H1 (cell line): ENCODE results near the gene LRRTM4. TPM values are rescaled to one million over a fixed set of nuclear protein-coding genes. Genes with fewer than 3 reads are reported as not detected.

Experiments used
- CTCF ChIA-PET: fragments of 300-600 bp; sonication (Branson Sonifier 250); formaldehyde crosslinking; loops from one replicate; lab custom pipeline; 2021; ENCODE audit not compliant: partially characterized antibody; lab: Charles Lee
- POLR2A ChIA-PET: fragments of 300-600 bp; sonication (Branson Sonifier 250); formaldehyde crosslinking; loops from one replicate; lab custom pipeline; 2021; ENCODE audit warnings: inconsistent platforms; ENCODE audit not compliant: partially characterized antibody; lab: Charles Lee
- DNase-seq, 2 experiments: peaks; one replicate each; pipeline versions ENCODE4 v3.0.0 to v3.0.0-alpha.2; 2010 to 2022; ENCODE audit warnings: low spot score in 2 of 2, low read depth in 1 of 2, mixed read lengths in 1 of 2
- FAIRE-seq: peaks from 2 replicates; lab custom pipeline; 2011; peaks lifted over from hg19 to GRCh38; lab: Jason Lieb, UNC
- H2AFZ ChIP-seq: 2 replicates; pipeline ENCODE4 v1.8.1; 2012; ENCODE audit warnings: low read length, inconsistent platforms
- H2AK5ac ChIP-seq: 2 replicates; pipeline ENCODE4 v1.6.1; 2013; ENCODE audit warnings: low read depth, low read length
- H2BK120ac ChIP-seq: replicated peaks from 2 replicates; pipeline ENCODE3; 2013; ENCODE audit warnings: low read depth, low read length, inconsistent platforms
- H2BK12ac ChIP-seq: 2 replicates; pipeline ENCODE4 v1.6.1; 2013; ENCODE audit warnings: low read depth, low read length
- H2BK15ac ChIP-seq: 2 replicates; pipeline ENCODE4 v1.6.1; 2013; ENCODE audit warnings: low read length
- H2BK20ac ChIP-seq: 2 replicates; pipeline ENCODE4 v1.6.1; 2013; ENCODE audit warnings: low read length
- H2BK5ac ChIP-seq: 2 replicates; pipeline ENCODE4 v1.6.1; 2013; ENCODE audit warnings: low read depth, low read length
- H3K14ac ChIP-seq: 2 replicates; pipeline ENCODE4 v1.6.1; 2013; ENCODE audit warnings: inconsistent platforms; ENCODE audit not compliant: insufficient read length
- H3K18ac ChIP-seq: 2 replicates; pipeline ENCODE4 v1.6.1; 2013; ENCODE audit warnings: low read length; ENCODE audit errors: extremely low read depth
- H3K23ac ChIP-seq: 2 replicates; pipeline ENCODE4 v1.6.1; 2013; ENCODE audit warnings: inconsistent platforms; ENCODE audit not compliant: insufficient read length
- H3K23me2 ChIP-seq: 2 replicates; pipeline ENCODE4 v1.6.1; 2013; ENCODE audit warnings: low read depth, low read length
- H3K27ac ChIP-seq: 2 replicates; pipeline ENCODE4 v1.6.1; 2011; ENCODE audit warnings: low read depth, low read length, inconsistent platforms
- H3K27me3 ChIP-seq, 4 experiments: replicated peaks in 1 of 4; 1 replicate in 1 of 4; 2 replicates in 3 of 4; pipeline versions ENCODE4 v1.6.1 to v1.8.1; 2011 to 2013; ENCODE audit warnings: low read length in 3 of 4, mild to moderate bottlenecking in 3 of 4, inconsistent platforms in 2 of 4, mixed read lengths in 2 of 4, moderate library complexity in 1 of 4; ENCODE audit not compliant: control insufficient read depth in 3 of 4, insufficient read depth in 3 of 4; ENCODE audit errors: extremely low read depth in 1 of 4
- H3K36me3 ChIP-seq, 4 experiments: 2 replicates each; pipeline versions ENCODE4 v1.6.1 to v1.8.1; 2011 to 2013; ENCODE audit warnings: mild to moderate bottlenecking in 4 of 4, low read length in 3 of 4, moderate library complexity in 2 of 4, control low read depth in 1 of 4, inconsistent platforms in 1 of 4; ENCODE audit not compliant: insufficient read depth in 4 of 4, control insufficient read depth in 2 of 4
- H3K4ac ChIP-seq: replicated peaks from 2 replicates; pipeline ENCODE3; 2013; ENCODE audit warnings: low read length, low read depth, mixed read lengths, inconsistent platforms; ENCODE audit not compliant: insufficient read length
- H3K4me1 ChIP-seq, 4 experiments: replicated peaks in 1 of 4; 1 replicate in 1 of 4; 2 replicates in 3 of 4; pipeline versions ENCODE4 v1.6.1 to v1.8.1; 2011 to 2013; ENCODE audit warnings: low read length in 3 of 4, inconsistent platforms in 2 of 4, mixed read lengths in 1 of 4; ENCODE audit not compliant: insufficient read depth in 4 of 4, control insufficient read depth in 3 of 4
- H3K4me2 ChIP-seq, 2 experiments: 2 replicates each; pipeline versions ENCODE4 v1.6.1 to v1.8.1; 2011 to 2013; ENCODE audit warnings: low read depth in 2 of 2, low read length in 2 of 2, control low read depth in 1 of 2, inconsistent platforms in 1 of 2, mild to moderate bottlenecking in 1 of 2; ENCODE audit not compliant: insufficient read depth in 1 of 2
- H3K4me3 ChIP-seq, 4 experiments: fragments of 200-600, 300-600 bp in 1 of 4; sonication (generic), shearing (Covaris generic), sonication (Bioruptor Twin) in 1 of 4; 2 replicates each; pipeline versions ENCODE4 v1.5.1 to v1.8.1; 2011 to 2016; ENCODE audit warnings: low read length in 4 of 4, low read depth in 3 of 4, control low read depth in 2 of 4, inconsistent platforms in 2 of 4, mild to moderate bottlenecking in 2 of 4, mixed read lengths in 1 of 4, moderate library complexity in 1 of 4; ENCODE audit not compliant: insufficient read depth in 2 of 4; ENCODE audit errors: extremely low read depth in 1 of 4
- H3K56ac ChIP-seq: replicated peaks from 2 replicates; pipeline ENCODE3; 2013; ENCODE audit warnings: low read depth, mild to moderate bottlenecking, mixed read lengths, low read length, inconsistent platforms; ENCODE audit not compliant: insufficient read length
- H3K79me1 ChIP-seq: 2 replicates; pipeline ENCODE4 v1.6.1; 2013; ENCODE audit warnings: low read depth, low read length, control low read depth
- H3K79me2 ChIP-seq, 2 experiments: 2 replicates each; pipeline versions ENCODE4 v1.6.1 to v1.8.1; 2012 to 2013; ENCODE audit warnings: low read length in 2 of 2, mild to moderate bottlenecking in 2 of 2, inconsistent platforms in 1 of 2; ENCODE audit not compliant: insufficient read depth in 2 of 2, control insufficient read depth in 1 of 2
- H3K9ac ChIP-seq, 4 experiments: replicated peaks in 1 of 4; 1 replicate in 1 of 4; 2 replicates in 3 of 4; pipeline versions ENCODE4 v1.6.1 to v1.8.1; 2011 to 2013; ENCODE audit warnings: low read depth in 3 of 4, low read length in 3 of 4, control low read depth in 2 of 4, mild to moderate bottlenecking in 2 of 4, moderate library complexity in 2 of 4, inconsistent platforms in 1 of 4; ENCODE audit errors: extremely low read depth in 1 of 4
- H3K9me3 ChIP-seq, 2 experiments: 2 replicates each; pipeline versions ENCODE4 v1.6.1 to v1.8.1; 2012 to 2013; ENCODE audit warnings: mild to moderate bottlenecking in 2 of 2, moderate library complexity in 2 of 2, control low read depth in 1 of 2, inconsistent platforms in 1 of 2, low read depth in 1 of 2, low read length in 1 of 2, mixed read lengths in 1 of 2; ENCODE audit not compliant: insufficient read depth in 2 of 2
- H4K20me1 ChIP-seq, 2 experiments: replicated peaks in 1 of 2; 2 replicates each; pipeline versions ENCODE3 to v1.8.1; 2011 to 2013; ENCODE audit warnings: inconsistent platforms in 2 of 2, low read length in 2 of 2, mild to moderate bottlenecking in 1 of 2; ENCODE audit not compliant: insufficient read depth in 2 of 2, control insufficient read depth in 1 of 2
- H4K5ac ChIP-seq: 2 replicates; pipeline ENCODE4 v1.6.1; 2013; ENCODE audit warnings: low read length, low read depth, mixed read lengths, inconsistent platforms; ENCODE audit not compliant: insufficient read length
- H4K8ac ChIP-seq: 2 replicates; pipeline ENCODE4 v1.8.0; 2013; ENCODE audit warnings: mild to moderate bottlenecking, moderate library complexity, low read length, inconsistent platforms; ENCODE audit not compliant: insufficient read depth; ENCODE audit errors: extremely low read depth
- H4K91ac ChIP-seq: replicated peaks from 2 replicates; pipeline ENCODE3; 2013; ENCODE audit warnings: low read length, mixed read lengths, inconsistent platforms; ENCODE audit not compliant: insufficient read length
- EGR1 ChIP-seq: IDR thresholded peaks from 2 replicates; pipeline ENCODE4 v1.6.1; 2011; ENCODE audit warnings: low read depth, low read length, borderline replicate concordance
- FOSL1 ChIP-seq: IDR thresholded peaks from 2 replicates; pipeline ENCODE4 v1.6.1; 2011; ENCODE audit warnings: mild to moderate bottlenecking, low read depth, low read length, moderate library complexity; ENCODE audit not compliant: insufficient read depth
- HDAC2 ChIP-seq, 2 experiments: fragments of 300-600 bp in 1 of 2; sonication (generic) in 1 of 2; IDR thresholded peaks; 2 replicates each; pipeline ENCODE4 v1.6.1; 2011 to 2012; ENCODE audit warnings: low read depth in 2 of 2, low read length in 2 of 2, mild to moderate bottlenecking in 2 of 2, moderate library complexity in 2 of 2, borderline replicate concordance in 1 of 2, inconsistent platforms in 1 of 2
- HDAC6 ChIP-seq: IDR thresholded peaks from one replicate; pipeline ENCODE4 v1.7.1; 2012; ENCODE audit warnings: low read depth, mild to moderate bottlenecking, inconsistent platforms, low read length, moderate library complexity
- NRF1 ChIP-seq: IDR thresholded peaks from 2 replicates; pipeline ENCODE4 v1.6.1; 2011; ENCODE audit warnings: mild to moderate bottlenecking, low read depth, low read length, improper control_type of control experiment
- PHF8 ChIP-seq: fragments of 200-600 bp; sonication (generic); conservative IDR thresholded peaks from 2 replicates; pipeline ENCODE4 v1.7.1; 2012; ENCODE audit warnings: low read depth, mild to moderate bottlenecking, inconsistent platforms, low read length, moderate library complexity
- POLR2A ChIP-seq, 2 experiments: IDR thresholded peaks; 1 replicate in 1 of 2; 2 replicates in 1 of 2; pipeline ENCODE4 v1.6.1; 2011; ENCODE audit warnings: low read depth in 2 of 2, low read length in 2 of 2, mild to moderate bottlenecking in 2 of 2; ENCODE audit errors: control extremely low read depth in 1 of 2
- TAF7 ChIP-seq: optimal IDR thresholded peaks from 2 replicates; pipeline ENCODE3; 2011; ENCODE audit warnings: low read depth, mild to moderate bottlenecking, inconsistent platforms, low read length, moderate library complexity, borderline replicate concordance
- ZNF274 ChIP-seq: IDR thresholded peaks from 2 replicates; pipeline ENCODE4 v1.7.0; 2012; ENCODE audit warnings: low read length, borderline replicate concordance; ENCODE audit errors: extremely low read depth
- WGBS, 2 experiments: shearing (Covaris generic) in 1 of 2; methylation state at CpG; one replicate each; pipeline versions ENCODE4 v1.1.6 to v1.1.7; 2013 to 2015; ENCODE audit warnings: low lambda C conversion rate in 2 of 2, mixed read lengths in 2 of 2, inconsistent platforms in 1 of 2, low coverage in 1 of 2, missing lambda C conversion rate in 1 of 2; ENCODE audit not compliant: insufficient replicate concordance in 2 of 2, insufficient coverage in 1 of 2, insufficient read length in 1 of 2; ENCODE audit errors: extremely low coverage in 1 of 2, missing lambda C conversion rate in 1 of 2; 5-methylcytosine and 5-hydroxymethylcytosine counted together
- polyA plus RNA-seq, 7 experiments: library from polyadenylated mRNA; depleted of rRNA in 3 of 7; stranded (reverse) in 5 of 7; unstranded in 2 of 7; fragments of >200 nt in 5 of 7; fragments of 200-250 nt in 2 of 7; gene quantifications; 1 replicate in 5 of 7; 2 replicates in 1 of 7; 4 replicates in 1 of 7; pipeline versions ENCODE4 v1.2.1 to v1.2.3, GENCODE V29; 2011 to 2013; ENCODE audit warnings: missing spikeins in 2 of 7, mixed read lengths in 2 of 7
- total RNA-seq: library from RNA; stranded (reverse); fragmentation: NEBNext Ultra II Directional; extraction: Animal tissue kit (Norgen Biotek cat#: 25700); gene quantifications from 2 replicates; pipeline ENCODE4 v1.2.1, GENCODE V29; 2021
- TF ChIP-seq, protein P1 (sequence below): IDR thresholded peaks from 2 replicates; pipeline ENCODE4 v1.6.1; 2012; ENCODE audit warnings: low read length, inconsistent platforms
- TF ChIP-seq, protein P2 (sequence below): IDR thresholded peaks from 2 replicates; pipeline ENCODE4 v1.6.1; 2012; ENCODE audit warnings: inconsistent platforms
- TF ChIP-seq, protein P3 (sequence below): IDR thresholded peaks from 2 replicates; pipeline ENCODE4 v1.6.1; 2011; ENCODE audit warnings: low read depth, mild to moderate bottlenecking, low read length; ENCODE audit not compliant: insufficient read depth

LRRTM4 gene
- total and polyA plus RNA-seq, 2 of the 8 experiments (the other 6 are each of a cell fraction or from before 2014, with no cell fraction given), result 3.6 to 9.5 TPM

DNA sequence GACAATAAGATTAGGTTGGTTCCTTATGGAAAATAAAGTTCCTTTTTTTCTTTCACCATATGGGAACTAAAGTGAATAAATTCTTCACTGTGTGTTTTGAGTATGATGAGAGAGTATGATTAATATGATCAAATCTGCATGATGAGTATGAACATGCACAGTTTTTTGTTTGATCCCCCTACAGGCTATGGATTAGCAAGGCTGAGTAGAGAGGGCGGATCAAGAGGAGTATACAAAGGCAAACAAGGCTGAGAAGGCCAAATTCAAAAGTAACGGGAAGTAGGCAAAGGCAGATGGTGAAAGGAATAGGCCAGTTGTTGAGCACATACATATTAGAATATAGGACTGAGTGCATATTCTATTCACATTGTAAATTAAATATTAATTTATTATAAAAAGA is 508.2 kb downstream of the LRRTM4 start:
- Histone ChIP-seq H3K27me3 (no peaks in the 10 kb centered on the region), H3K79me2 (no peaks in the 10 kb centered on the region), H3K56ac (no peak overlapping the region), H3K23me2 (no peaks in the 10 kb centered on the region; the same call in 1 of the 2 replicates), H2BK12ac (no peak overlapping the region), H3K14ac (no peak overlapping the region), H3K23ac (no peak overlapping the region), H3K4ac (no peak overlapping the region), H3K9ac (no peak overlapping the region), H2BK120ac (no peak overlapping the region), H4K91ac (no peak overlapping the region), H2BK5ac (no peak overlapping the region), H3K4me1 (peaks cover 0 to 8% (median 2%) of the 10 kb centered on the region in 4 experiments; a peak in 3 of 7 replicates), H2AK5ac (no peak overlapping the region), H3K4me3 (no peak overlapping the region), H3K18ac (no peak overlapping the region), H3K4me2 (no peak overlapping the region), H3K9me3 (no peaks in the 10 kb centered on the region), H3K36me3 (no peaks in the 10 kb centered on the region), H2BK20ac (no peak overlapping the region), H3K79me1 (no peaks in the 10 kb centered on the region), H4K20me1 (no peaks in the 10 kb centered on the region), H3K27ac (no peak overlapping the region), H4K5ac (no peak overlapping the region), H2AFZ (no peak overlapping the region), H4K8ac (no peak overlapping the region), H2BK15ac (no peak overlapping the region)
- CTCF ChIA-PET, result no interaction called here
- POLR2A ChIA-PET, result no interaction called here
- FAIRE-seq (no peak), DNase-seq (no peak)
- 86% methylated on average over 2 of the region's 2 CpGs; no CpG with 5 or more reads in 1 of the 2 experiments for WGBS, 2 experiments
- TF ChIP-seq FOSL1, result no peak
- TF ChIP-seq, protein P1, sequence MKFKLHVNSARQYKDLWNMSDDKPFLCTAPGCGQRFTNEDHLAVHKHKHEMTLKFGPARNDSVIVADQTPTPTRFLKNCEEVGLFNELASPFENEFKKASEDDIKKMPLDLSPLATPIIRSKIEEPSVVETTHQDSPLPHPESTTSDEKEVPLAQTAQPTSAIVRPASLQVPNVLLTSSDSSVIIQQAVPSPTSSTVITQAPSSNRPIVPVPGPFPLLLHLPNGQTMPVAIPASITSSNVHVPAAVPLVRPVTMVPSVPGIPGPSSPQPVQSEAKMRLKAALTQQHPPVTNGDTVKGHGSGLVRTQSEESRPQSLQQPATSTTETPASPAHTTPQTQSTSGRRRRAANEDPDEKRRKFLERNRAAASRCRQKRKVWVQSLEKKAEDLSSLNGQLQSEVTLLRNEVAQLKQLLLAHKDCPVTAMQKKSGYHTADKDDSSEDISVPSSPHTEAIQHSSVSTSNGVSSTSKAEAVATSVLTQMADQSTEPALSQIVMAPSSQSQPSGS, result no peak
- no peak for TF ChIP-seq PHF8
- TF ChIP-seq, protein P2, sequence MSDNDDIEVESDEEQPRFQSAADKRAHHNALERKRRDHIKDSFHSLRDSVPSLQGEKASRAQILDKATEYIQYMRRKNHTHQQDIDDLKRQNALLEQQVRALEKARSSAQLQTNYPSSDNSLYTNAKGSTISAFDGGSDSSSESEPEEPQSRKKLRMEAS, result no peak
- TF ChIP-seq HDAC2 (IDR thresholded peaks at IDR 0.05; ENCODE audit: borderline replicate concordance in 1 of 2, low read depth in 2 of 2, low read length in 2 of 2), result no peak
- TF ChIP-seq TAF7, result no peak
- no peak for TF ChIP-seq NRF1
- TF ChIP-seq ZNF274, result no peak
- TF ChIP-seq, protein P3, sequence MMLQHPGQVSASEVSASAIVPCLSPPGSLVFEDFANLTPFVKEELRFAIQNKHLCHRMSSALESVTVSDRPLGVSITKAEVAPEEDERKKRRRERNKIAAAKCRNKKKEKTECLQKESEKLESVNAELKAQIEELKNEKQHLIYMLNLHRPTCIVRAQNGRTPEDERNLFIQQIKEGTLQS, result no peak
- no peak for TF ChIP-seq EGR1
- no peak for TF ChIP-seq HDAC6
- TF ChIP-seq POLR2A (IDR thresholded peaks at IDR 0.05; ENCODE audit: control extremely low read depth in 1 of 2, low read depth in 2 of 2, low read length in 2 of 2), result no peak
